ENCODE data around the gene AVPR1B. TPM values are rescaled to one million over a fixed set of nuclear protein-coding genes. Genes with fewer than 3 reads are reported as not detected.

Gene AVPR1B
- total RNA-seq, 2 experiments from 2014 or later: not detected

GRCh38 chr1:206075786-206076755, 41.1 kb downstream of the AVPR1B start:
- POLR2A ChIA-PET: no interaction called here

GRCh38 chr1:206074839-206075238, 42.3 kb downstream of the AVPR1B start:
- Histone ChIP-seq H2AFZ (ENCODE audit: low read length) (no peak overlapping the region), H3K9me3 (ENCODE audit: low read length) (no peaks in the 10 kb centered on the region), H3K27ac (ENCODE audit: low read depth, low read length, poor library complexity, severe bottlenecking) (no peak overlapping the region), H3K4me1 (ENCODE audit: insufficient read depth, low read length, poor library complexity, severe bottlenecking) (no peaks in the 10 kb centered on the region), H3K9me2 (ENCODE audit: insufficient read depth, low read length) (no peaks in the 10 kb centered on the region), H3K4me3 (ENCODE audit: low read depth, low read length, poor library complexity, severe bottlenecking) (no peak overlapping the region), H3K4me2 (ENCODE audit: low read length) (no peak overlapping the region), H4K20me1 (ENCODE audit: insufficient read depth, low read length) (no peaks in the 10 kb centered on the region), H3K79me2 (ENCODE audit: insufficient read depth, low read depth, low read length) (no peaks in the 10 kb centered on the region), H3K36me3 (ENCODE audit: insufficient read depth, low read length) (peaks cover 50% of the 10 kb centered on the region)
- TF ChIP-seq CTCF (conservative IDR thresholded peaks at IDR 0.05; ENCODE audit: low read length) (0 out of 2 replicates have a peak, but pooled peaks have one; percentile 30), EZH2phosphoT487 (IDR thresholded peaks at IDR 0.05; ENCODE audit: borderline replicate concordance, low read depth, low read length) (no peak)
- no peak for DNase-seq (ENCODE audit: low spot score)
- POLR2A ChIA-PET: no interaction called here
- no TSS peak for BruUV-seq (replicated peaks)
- CTCF ChIA-PET (ENCODE audit: unreplicated experiment): no interaction called here
- intact Hi-C loops (cut with micrococcal nuclease; ENCODE audit: unreplicated experiment): no loop called here

More at GRCh38 chr1:206075786-206076755, 41.1 kb downstream of the AVPR1B start:
- Histone ChIP-seq H3K27ac (ENCODE audit: low read depth, low read length, poor library complexity, severe bottlenecking) (no peak overlapping the region), H3K4me2 (ENCODE audit: low read length) (no peak overlapping the region), H3K4me1 (ENCODE audit: insufficient read depth, low read length, poor library complexity, severe bottlenecking) (no peaks in the 10 kb centered on the region), H3K79me2 (ENCODE audit: insufficient read depth, low read depth, low read length) (no peaks in the 10 kb centered on the region), H3K9me2 (ENCODE audit: insufficient read depth, low read length) (no peaks in the 10 kb centered on the region), H3K4me3 (ENCODE audit: low read depth, low read length, poor library complexity, severe bottlenecking) (no peak overlapping the region), H3K9me3 (ENCODE audit: low read length) (no peaks in the 10 kb centered on the region), H3K36me3 (ENCODE audit: insufficient read depth, low read length) (peaks cover 38% of the 10 kb centered on the region), H4K20me1 (ENCODE audit: insufficient read depth, low read length) (no peaks in the 10 kb centered on the region), H2AFZ (ENCODE audit: low read length) (no peak overlapping the region)
- CTCF ChIA-PET (ENCODE audit: unreplicated experiment): no interaction called here
- intact Hi-C loops (cut with micrococcal nuclease; ENCODE audit: unreplicated experiment): no loop called here
- TF ChIP-seq CTCF (conservative IDR thresholded peaks at IDR 0.05; ENCODE audit: low read length) (no peak), EZH2phosphoT487 (IDR thresholded peaks at IDR 0.05; ENCODE audit: borderline replicate concordance, low read depth, low read length) (no peak)
- DNase-seq (ENCODE audit: low spot score): no peak
- BruUV-seq (replicated peaks): no TSS peak

All from OCI-LY7 (cell line).